ENCODE data around the gene ERBIN. TPM values are rescaled to one million over a fixed set of nuclear protein-coding genes. Genes with fewer than 3 reads are reported as not detected.
"Not testable (repeated sequence)": the region's sequence is repeated elsewhere in the genome, so short reads cannot be mapped to it uniquely, and the experiment has no call there.

Gene ERBIN
- polyA plus RNA-seq, 3 donors = 9.6 to 17.4 (median 13.9) TPM

GRCh38 chr5:66041627-66042026 lies 115.3 kb downstream of the ERBIN start:
- no peak overlapping the region for H3K27ac ChIP-seq (ENCODE audit: low read depth, low read length)
- WGBS, 3 donors = 66 to 92% (median 82%) methylated on average over 1 of the region's 1 CpG

DNA sequence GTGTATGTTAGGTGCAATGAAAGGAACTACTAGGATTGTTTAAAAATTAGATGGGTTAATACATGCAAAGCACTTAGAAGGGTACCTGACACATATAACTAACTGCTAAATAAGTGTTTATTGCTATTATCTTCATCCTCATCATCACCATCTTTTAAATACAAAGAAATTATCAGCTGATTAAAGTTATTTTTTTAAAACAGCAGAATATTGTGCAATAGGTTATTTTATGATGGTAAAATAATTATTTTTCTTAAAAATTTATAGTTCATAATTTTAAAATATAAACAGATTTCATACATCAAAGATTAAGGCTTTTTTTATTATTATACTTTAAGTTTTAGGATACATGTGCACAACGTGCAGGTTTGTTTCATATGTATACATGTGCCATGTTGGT lies 130.9 kb downstream of the ERBIN start:
- 89 to 98% (median 97%) methylated on average over 1 of the region's 1 CpG for WGBS, 3 donors

GRCh38 chr5:66061320-66061719 lies 134.9 kb downstream of the ERBIN start:
- not testable (repeated sequence) for H3K27ac ChIP-seq (ENCODE audit: low read depth, low read length)
- WGBS, 3 donors = 92 to 94% (median 93%) methylated on average over 2 of the region's 3 CpGs

More for the DNA sequence above, 130.9 kb downstream of the ERBIN start:
- no peak overlapping the region for H3K27ac ChIP-seq (ENCODE audit: low read depth, low read length)

GRCh38 chr5:66063061-66063460 lies 136.7 kb downstream of the ERBIN start:
- 98 to 99% (median 99%) methylated on average over 13 of the region's 13 CpGs for WGBS, 3 donors

DNA sequence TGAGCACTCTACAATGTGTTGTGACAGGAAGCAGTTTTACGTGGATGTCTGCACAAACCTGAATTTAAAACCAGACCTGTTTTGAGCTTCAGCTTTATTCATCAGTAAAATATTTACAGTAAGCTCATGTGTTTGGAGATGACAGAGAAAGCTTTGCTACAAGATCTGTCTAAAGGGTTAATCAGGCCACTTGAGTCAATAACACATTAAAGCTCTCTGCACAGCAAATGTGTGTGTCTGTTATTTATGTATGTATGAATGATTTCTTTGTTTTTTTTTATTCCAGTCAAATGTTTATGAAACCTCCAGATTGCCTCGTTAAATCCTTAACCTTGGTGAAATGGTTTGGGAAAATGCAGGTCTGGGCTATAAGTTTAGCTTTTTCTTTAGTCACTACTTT lies 140.5 kb downstream of the ERBIN start:
- no peak overlapping the region for H3K27ac ChIP-seq (ENCODE audit: low read depth, low read length)
- WGBS, 3 donors = 72 to 91% (median 84%) methylated on average over 2 of the region's 2 CpGs

More at GRCh38 chr5:66063061-66063460, 136.7 kb downstream of the ERBIN start:
- not testable (repeated sequence) for H3K27ac ChIP-seq (ENCODE audit: low read depth, low read length)

DNA sequence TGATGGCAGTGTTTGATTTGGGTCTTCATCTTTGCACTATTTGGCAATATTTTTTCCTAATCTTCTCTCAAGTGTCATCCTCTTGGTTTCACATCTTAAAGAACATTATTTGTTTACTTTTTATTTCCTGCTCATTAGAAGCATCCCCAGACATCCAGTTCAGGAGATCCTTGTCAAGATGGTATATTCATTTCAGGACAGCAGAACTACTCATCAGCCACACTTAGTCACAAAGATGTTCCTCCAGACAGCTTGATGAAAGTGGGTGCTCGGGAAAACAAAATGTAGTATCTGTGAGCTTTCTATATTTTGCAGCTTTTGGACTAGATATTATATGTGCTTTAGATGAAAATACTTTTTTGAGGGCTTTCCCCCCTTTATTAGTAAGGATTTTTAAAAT lies 145.7 kb downstream of the ERBIN start:
- no peak overlapping the region for H3K27ac ChIP-seq (ENCODE audit: low read depth, low read length)
- WGBS, 3 donors = 90 to 97% (median 96%) methylated on average over 1 of the region's 1 CpG

- no peak overlapping the region for H3K27ac ChIP-seq (ENCODE audit: low read depth, low read length)
Measured at GRCh38 chr5:66074901-66075300, 148.5 kb downstream of the ERBIN start.

DNA sequence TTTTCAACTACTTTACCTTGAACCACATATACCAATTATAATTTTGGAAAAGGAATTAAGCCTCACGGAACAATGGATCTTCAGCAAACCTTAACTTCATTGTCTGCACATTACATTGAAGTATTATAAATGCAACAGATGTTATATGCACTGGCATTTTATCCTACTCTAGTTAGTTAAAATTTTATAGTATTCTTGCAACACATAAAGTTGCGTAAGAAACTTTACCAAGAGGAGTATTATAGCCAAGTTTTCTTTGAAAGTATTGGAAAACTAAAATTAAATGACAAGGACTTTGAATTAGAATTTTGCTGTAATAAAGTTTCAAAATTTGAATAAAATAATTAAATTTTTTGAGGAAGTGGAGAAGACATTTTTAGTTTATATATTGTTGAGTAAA lies 154.3 kb downstream of the ERBIN start:
- 96 to 98% (median 96%) methylated on average over 2 of the region's 2 CpGs for WGBS, 3 donors
- H3K27ac ChIP-seq (ENCODE audit: low read depth, low read length) = no peak overlapping the region

GRCh38 chr5:66089384-66089783 lies 163.0 kb downstream of the ERBIN start:
- 97 to 100% (median 98%) methylated on average over 2 of the region's 2 CpGs for WGBS, 3 donors
- no peak overlapping the region for H3K27ac ChIP-seq (ENCODE audit: low read depth, low read length)

GRCh38 chr5:66100851-66101250 lies 174.5 kb downstream of the ERBIN start:
- 89 to 94% (median 94%) methylated on average over 2 of the region's 2 CpGs for WGBS, 3 donors
- H3K27ac ChIP-seq (ENCODE audit: low read depth, low read length) = no peak overlapping the region

DNA sequence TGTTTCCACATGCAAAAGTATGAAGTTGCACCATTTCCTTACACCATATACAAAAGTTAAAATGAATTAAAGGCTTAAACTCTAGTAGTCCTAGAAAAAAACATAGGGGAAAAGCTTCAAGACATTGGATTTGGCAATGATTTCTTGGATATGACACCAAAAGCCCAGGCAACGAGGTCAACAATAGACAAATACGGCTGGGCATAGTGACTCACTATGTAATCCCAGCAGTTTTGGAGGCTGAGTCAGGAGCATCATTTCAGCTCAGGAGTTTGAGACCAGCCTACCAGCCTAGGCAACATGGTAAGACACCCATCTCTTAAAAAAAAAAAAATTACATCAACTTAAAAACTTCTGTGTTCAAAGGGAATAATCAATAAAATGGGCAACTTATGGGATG lies 186.8 kb downstream of the ERBIN start:
- WGBS, 3 donors = 75 to 94% (median 90%) methylated on average over 2 of the region's 2 CpGs
- no peak overlapping the region for H3K27ac ChIP-seq (ENCODE audit: low read depth, low read length)

DNA sequence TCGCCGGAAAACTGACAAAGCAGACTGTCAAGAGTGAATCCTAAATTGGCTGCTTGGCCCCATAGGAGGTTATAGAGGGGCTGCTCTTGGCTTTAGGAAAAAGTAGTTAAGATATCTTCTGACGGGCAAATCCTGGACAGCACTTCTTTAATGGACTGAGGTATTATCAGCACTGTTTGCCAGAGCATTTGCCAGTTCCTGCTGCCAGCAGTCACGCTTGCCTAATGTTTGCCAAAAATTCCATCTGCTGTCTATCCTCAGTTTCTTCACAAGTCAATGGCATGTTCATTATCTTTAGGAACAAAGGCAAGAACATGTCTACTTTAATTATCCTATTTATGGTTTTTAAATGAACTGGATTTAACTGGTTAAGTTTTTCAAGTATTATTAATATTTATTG lies 191.9 kb downstream of the ERBIN start:
- no peak overlapping the region for H3K27ac ChIP-seq (ENCODE audit: low read depth, low read length)
- 62 to 81% (median 78%) methylated on average over 4 of the region's 4 CpGs for WGBS, 3 donors

GRCh38 chr5:66122379-66123034 lies 196.1 kb downstream of the ERBIN start:
- H3K27ac ChIP-seq (ENCODE audit: low read depth, low read length) = no peak overlapping the region
- 90 to 91% (median 91%) methylated on average over 2 of the region's 2 CpGs for WGBS, 3 donors

- H3K27ac ChIP-seq (ENCODE audit: low read depth, low read length) = no peak overlapping the region
- 73 to 84% (median 81%) methylated on average over 4 of the region's 4 CpGs for WGBS, 3 donors
Measured at GRCh38 chr5:66129144-66129543, 202.8 kb downstream of the ERBIN start.

- H3K27ac ChIP-seq (ENCODE audit: low read depth, low read length) = no peak overlapping the region
- WGBS, 3 donors = 96 to 100% (median 97%) methylated on average over 1 of the region's 1 CpG
Measured at GRCh38 chr5:66130493-66130892, 204.1 kb downstream of the ERBIN start.

Other genes starting within 250 kb of the ERBIN start
- gene SGTB, start 204.5 kb upstream of the ERBIN start, polyA plus RNA-seq = 1 to 10 TPM; 1.1 to 5.1 (median 2.0) TPM
- gene NLN, start 204.4 kb upstream of the ERBIN start, polyA plus RNA-seq = 1 to 10 TPM; 4.5 to 5.8 (median 5.1) TPM
- gene SREK1, start 217.7 kb downstream of the ERBIN start, polyA plus RNA-seq = 10 to 100 TPM; 12.6 to 20.6 (median 18.8) TPM